ENCODE results near the gene C1QB.

DNA sequence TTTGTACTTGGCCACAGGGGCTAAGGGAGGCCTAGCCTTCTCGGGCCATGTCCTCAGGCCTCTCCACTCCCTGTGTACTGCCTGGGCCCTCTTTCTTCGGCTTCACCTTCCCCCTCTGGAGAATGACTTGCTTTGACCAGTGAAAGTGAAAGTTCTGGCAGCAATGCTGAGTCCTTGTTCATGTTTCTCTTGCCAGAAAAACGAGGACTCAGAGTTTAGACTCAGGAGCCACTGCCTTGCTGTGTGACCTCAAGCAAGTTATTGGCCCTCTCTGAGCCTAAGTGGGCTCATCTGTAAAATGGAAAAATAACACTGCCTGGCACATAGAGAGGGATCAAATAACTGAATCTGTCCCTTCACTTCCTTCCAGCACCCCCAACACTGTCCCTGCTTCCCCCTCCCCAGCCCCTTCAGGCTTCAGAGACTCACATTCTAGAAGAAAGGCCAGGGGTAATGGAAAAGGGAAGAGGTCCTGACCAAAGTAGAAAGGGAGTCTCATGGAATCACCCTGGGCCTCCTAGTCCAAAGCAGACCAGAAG, 15.1 kb upstream of the C1QB start:
- TF ChIP-seq, protein P1, sequence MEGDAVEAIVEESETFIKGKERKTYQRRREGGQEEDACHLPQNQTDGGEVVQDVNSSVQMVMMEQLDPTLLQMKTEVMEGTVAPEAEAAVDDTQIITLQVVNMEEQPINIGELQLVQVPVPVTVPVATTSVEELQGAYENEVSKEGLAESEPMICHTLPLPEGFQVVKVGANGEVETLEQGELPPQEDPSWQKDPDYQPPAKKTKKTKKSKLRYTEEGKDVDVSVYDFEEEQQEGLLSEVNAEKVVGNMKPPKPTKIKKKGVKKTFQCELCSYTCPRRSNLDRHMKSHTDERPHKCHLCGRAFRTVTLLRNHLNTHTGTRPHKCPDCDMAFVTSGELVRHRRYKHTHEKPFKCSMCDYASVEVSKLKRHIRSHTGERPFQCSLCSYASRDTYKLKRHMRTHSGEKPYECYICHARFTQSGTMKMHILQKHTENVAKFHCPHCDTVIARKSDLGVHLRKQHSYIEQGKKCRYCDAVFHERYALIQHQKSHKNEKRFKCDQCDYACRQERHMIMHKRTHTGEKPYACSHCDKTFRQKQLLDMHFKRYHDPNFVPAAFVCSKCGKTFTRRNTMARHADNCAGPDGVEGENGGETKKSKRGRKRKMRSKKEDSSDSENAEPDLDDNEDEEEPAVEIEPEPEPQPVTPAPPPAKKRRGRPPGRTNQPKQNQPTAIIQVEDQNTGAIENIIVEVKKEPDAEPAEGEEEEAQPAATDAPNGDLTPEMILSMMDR (IDR thresholded peaks at IDR 0.05), result no peak
- TF ChIP-seq POLR2A (IDR thresholded peaks at IDR 0.05), result no peak

All from esophagus squamous epithelium (tissue), 4 donors.